HuH-7.5 (cell line): ENCODE results near the gene ZNF862.
"Not testable (repeated sequence)": the region's sequence is repeated elsewhere in the genome, so short reads cannot be mapped to it uniquely, and the experiment has no call there.

ENCODE experiments used
- DNase-seq: peaks from one replicate; pipeline ENCODE4 v3.0.0; 2011; ENCODE audit warnings: low spot score

Gene ZNF862

DNA sequence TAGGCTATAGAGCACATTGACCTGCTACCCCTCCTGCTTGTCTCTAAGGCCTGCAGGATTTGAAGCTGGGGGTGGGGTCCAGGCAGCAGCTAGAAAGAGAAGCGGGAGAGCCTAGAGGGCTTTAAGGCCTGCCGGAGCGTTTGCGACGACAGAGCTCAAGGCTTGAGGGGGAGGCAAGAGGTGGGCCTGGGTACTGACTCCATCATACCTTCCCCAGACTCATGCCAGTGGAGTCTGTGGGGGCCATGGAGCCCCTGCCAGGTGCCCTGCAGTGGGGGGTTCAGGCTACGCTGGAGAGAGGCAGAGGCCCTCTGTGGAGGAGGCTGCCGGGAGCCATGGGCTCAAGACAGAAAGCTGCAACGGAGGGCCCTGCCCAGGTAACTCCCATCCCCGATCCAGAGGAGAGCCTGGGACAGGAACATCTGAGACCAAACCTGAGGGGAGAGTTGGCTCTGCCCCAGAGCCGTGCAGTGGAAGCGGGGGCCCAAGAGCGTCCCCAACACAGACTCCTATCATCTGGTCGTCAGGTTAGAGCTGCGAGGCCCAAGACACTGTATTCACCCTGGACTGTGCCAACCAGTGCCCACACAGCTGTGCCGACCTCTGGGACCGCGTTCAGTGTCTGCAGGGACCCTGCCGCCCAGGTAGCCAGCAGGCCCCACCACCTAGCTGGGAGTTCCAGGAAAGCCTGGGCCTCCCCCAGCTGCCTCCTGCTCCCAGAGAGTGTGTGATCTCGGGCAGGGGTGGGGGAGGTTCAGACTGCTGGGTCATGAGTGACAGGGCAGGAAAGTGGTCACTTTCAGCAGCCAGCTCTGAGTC is 13.2 kb upstream of the ZNF862 start:
- no peak for DNase-seq

DNA sequence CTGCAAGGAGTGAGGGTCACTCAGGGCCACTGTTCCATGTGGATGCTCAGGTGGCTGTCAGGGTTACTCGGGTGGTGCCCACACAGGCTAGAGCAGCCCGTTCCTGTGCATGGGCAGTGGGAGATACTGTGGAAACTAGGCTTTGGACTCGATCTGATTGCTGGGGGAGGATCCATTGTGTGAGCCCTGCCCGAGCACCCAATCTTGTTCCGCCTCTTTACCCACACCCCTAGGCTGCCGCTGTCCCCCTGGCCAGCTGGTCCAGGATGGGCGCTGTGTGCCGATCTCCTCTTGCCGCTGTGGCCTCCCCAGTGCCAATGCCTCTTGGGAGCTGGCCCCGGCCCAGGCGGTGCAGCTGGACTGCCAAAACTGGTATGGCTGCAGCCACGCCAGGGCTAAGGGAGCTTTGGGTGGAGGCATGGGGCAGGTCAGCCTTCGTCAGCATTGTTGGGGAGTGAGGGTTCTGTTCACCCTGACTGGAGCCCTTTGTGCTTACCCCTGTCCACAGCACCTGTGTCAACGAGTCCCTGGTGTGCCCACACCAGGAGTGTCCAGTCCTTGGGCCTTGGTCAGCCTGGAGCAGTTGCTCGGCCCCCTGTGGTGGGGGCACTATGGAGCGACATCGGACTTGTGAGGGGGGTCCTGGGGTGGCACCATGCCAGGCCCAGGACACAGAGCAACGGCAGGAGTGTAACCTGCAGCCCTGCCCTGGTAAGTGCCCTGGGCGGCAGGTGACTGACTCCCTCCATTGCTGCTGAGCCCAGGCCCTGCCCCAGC is 12.4 kb upstream of the ZNF862 start:
- no peak for DNase-seq

DNA sequence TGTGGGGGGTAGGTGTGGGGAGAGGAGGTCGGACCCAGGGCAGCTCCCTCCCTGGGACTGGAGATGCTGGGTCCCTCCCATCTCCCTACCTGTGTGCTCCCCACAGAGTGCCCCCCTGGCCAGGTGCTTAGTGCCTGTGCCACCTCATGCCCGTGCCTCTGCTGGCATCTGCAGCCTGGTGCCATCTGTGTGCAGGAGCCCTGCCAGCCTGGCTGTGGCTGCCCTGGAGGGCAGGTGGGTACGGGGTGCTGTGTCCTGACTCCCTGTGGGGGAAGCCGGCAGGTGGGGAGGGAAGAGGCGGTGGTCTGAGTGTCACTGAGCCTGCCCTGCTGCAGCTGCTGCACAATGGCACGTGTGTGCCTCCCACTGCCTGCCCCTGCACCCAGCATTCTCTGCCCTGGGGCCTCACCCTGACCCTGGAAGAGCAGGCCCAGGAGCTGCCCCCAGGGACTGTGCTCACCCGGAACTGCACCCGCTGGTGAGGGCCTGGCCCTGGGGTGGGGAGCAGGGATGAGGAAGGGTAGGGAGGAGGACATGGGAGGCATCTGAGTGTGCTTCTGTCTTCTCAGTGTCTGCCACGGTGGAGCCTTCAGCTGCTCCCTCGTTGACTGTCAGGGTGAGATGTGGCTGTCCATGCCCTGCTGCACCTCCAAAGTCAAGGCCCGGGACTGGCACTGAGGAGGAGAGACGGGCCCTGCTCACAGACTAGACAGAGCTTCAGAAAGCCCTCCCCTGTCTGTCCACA is 11.7 kb upstream of the ZNF862 start:
- DNase-seq, result no peak

DNA sequence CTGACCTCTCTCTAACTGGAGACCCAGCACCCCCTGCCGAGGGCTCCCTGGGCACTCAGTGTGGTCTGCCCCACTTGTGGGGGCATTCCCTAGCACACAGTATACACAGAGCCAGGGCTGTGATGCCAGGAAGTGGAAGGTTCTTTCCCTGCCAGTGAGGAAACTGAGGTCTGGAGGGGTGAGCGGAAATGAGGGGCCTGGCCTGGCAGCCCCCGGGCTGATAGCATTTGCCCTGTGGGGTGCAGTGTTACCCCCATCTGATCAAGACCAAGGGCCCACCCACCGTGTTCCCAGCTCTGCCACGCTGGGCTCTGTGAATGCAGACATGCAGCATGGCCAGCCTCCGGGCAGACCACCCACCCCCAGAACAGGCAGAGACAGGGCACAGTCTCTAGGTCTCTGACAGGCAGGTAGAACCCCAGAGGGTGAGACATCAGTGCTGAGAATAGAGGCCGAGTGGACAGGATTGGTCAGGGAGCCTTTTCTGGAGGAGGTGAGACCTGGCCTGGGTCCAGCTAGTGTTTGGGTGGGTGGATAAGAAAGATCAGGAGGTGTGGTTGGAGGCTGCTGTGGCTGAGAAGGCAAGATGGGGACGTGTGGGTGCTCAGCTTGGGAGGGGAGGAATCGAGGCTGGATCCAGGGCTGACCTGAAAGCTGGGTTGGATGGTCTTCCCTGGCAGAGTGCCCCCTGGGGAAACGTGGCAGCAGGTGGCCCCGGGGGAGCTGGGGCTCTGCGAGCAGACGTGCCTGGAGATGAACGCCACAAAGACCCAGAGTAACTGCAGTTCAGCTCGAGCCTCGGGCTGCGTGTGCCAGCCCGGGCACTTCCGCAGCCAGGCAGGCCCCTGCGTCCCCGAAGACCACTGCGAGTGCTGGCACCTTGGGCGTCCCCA is 10.8 kb upstream of the ZNF862 start:
- DNase-seq, result no peak

DNA sequence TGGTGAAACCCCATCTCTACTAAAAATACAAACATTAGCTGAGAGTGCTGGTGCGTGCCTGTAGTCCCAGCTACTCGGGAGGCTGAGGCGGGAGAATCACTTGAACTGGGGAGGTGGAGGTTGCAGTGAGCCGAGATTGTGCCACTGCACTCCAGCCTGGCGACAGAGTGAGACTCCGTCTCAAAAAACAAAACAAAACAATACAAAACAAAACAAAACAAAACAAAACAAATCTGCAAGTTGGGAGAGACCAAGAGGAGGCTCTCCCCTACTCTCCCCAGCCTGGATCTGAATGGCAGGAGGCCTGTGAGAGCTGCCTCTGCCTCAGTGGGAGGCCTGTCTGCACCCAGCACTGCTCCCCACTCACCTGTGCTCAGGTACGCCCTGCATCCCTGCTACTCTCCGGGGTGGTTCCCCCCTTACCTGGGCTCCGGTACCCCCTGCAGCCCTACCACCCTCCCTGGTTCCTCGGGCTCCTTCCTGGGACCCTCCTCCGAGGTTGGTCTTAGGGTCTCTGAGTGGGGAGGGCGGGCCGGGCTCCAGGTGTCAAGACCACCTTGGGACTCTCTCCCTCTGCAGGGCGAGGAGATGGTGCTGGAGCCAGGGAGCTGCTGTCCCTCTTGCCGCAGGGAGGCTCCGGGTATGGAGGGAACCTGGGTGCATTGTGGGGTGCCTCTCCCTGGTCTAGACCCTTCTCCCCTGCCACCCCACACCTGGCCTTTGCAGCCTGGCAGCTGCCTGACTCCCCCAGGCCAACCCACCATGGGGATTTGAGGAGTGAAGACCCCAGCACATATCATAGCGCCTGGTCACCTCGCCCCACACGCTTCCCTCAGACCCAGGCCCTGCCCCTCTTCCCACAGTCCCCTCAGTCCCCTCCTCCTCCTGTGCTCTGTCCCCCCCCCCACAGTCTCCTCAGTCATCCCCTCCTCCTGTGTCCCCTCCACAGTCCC is 9.5 kb upstream of the ZNF862 start:
- DNase-seq, result no peak

DNA sequence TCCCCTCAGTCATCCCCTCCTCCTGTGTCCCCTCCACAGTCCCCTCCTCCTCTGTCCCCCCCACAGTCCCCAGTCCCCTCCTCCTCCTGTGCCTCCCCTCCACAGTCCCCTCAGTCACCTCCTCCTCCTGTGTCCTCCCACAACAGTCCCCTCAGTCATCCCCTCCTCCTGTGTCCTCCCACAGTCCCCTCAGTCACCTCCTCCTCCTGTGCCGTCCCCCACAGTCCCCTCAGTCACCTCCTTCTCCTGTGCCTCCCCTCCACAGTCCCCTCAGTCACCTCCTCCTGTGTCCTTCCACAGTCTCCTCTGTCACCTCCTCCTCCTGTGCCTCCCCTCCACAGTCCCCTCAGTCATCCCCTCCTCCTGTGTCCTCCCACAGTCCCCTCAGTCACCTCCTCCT is 7.6 kb upstream of the ZNF862 start:
- DNase-seq, result not testable (repeated sequence)

DNA sequence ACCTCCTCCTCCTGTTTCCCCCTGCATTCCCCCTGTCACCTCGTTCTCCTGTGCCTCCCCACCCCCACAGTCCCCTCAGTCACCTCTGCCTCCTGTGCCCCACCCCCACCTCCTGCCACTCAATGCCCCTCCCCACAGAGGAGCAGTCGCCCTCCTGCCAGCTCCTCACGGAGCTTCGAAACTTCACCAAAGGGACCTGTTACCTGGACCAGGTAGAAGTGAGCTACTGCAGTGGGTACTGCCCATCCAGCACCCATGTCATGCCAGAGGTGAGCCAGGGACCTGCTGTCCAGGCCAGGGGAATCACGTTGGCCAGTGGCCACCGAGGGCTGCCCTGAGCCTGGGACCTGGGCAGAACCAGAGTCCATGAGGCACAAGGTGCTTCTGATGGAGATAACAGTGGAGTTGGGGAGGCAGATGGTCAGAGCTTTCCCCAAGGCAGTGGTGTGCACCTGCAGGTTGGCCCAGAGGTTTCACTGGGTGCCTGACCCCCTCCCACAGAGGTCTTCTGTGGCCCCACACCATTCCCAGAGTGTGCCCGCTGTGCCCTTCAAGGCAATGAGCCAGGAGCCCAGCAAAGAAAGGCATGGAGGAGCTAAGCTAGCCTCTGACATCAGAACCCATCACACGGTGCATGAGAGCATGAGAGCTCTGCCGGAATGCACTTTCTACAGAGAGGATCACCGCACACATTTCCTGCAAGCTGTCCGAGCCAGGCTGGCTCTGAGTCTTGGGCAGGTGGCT is 7.0 kb upstream of the ZNF862 start:
- DNase-seq, result no peak

DNA sequence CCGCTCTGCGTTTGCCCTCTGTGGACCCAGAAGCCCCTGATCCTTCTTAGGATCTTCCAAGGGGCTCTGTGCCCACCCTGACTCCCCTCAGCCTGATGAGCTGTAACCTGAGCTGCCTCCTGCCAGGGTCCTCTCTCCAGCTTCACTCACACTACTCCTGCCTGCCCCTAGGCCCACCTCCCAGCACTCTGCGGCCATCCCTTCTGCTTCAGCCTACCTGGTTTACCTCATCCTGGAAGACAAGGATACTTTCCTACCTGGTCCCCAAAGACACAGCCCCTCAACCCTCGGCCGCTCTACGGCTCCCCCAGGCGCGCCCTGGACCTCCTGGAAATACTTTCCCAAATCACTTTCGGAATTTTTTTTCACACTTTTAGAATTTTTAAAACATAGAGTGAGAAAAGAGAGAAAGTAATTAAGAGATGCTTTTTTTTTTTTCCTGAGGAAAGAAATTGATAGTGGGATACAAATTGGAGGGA is 6.4 kb upstream of the ZNF862 start:
- DNase-seq, result no peak

DNA sequence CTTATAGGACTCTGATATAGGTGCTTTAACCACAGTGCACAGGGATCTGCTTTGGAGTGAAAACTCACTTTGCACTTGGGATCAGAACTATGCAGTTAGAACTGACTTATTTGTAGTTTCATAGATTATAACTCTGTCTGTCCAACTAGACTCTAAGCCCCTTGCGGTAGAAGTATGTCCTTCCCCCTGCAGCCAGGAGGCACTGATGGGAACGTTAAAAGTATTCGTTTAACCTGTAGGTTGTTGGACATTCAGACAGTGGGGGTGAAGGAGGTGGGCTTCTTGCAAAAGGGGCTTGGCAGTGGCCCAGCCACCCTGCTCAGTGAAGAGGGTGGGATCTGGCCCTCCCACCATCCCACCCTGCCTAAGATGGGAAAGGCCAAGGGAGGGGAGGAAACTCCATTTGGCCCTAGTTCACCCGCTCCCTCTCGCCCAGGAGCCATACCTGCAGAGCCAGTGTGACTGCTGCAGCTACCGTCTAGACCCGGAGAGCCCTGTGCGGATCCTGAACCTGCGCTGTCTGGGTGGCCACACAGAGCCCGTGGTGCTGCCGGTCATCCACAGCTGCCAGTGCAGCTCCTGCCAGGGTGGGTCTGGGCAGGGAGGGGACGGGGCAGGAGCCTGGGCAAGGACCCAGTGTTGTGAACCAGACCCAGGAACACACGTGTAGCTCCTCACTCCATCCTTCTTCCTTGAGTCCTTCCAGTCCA is 5.7 kb upstream of the ZNF862 start:
- no peak for DNase-seq

DNA sequence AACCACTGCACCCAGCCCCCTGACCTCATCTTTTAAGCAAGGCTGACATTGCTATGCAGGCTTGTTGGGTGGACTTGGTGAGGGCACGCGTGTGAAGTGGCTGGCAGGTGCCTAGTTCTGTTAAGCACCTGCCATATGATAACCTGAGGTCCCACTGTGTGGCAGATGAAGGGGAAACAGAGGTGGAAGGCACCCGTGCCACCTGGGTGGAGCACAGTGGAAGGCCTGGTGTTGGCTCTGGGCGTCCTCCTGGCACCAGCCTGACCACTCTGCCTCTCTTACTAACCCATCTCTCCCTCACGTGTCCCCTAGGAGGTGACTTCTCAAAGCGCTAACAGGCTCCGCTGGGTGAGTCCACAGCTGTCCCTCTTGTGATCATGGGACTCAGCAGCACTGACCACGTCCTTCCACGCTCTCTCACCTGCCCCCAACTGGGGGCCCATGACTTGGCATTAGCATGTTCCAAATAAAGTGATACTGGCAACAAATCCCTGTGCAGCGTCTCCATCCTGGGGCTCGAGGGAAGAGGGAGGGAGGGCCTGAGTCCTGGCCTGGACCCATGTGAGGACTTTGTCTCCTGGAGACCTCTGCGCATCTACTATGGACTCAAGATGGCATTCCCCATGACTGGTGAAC is 4.6 kb upstream of the ZNF862 start:
- no peak for DNase-seq

DNA sequence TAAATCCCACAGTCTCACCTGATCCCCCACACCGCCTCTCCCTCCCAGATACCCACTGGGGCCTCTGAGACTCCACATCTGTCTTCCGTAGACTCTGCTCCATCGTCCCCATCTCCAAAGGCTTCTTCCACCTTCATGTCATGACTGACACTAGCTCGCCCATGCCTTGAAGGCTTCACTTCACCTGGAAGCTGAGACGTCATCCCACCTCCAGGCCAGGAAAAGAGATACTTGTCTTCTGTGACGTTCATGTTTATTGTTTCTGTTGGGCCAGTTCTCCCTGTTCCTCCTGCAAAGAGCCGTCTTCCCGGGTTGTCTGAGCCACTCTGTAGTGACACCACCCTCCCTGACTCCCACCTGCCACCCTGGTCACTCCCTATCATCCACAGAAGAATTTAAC is 3.6 kb upstream of the ZNF862 start:
- DNase-seq, result no peak

DNA sequence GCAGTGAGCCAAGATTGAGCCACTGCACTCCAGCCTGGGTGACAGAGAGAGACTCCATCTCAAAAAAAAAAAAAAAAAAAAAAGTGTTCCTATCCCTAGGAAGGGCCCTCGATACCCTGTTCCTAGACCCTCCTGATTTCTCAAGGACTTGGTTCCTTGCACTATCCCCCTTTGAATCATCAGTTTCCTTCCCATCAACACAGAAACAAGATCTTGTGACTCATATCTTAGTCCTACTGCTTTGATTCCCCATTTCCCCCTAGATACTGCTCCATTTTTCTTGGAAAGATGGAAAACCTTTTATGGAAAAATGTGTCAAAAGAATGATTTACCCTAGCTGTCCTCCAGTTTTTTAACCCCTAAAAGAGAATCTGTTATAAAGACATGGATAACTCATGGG is 1.7 kb upstream of the ZNF862 start:
- no peak for DNase-seq

DNA sequence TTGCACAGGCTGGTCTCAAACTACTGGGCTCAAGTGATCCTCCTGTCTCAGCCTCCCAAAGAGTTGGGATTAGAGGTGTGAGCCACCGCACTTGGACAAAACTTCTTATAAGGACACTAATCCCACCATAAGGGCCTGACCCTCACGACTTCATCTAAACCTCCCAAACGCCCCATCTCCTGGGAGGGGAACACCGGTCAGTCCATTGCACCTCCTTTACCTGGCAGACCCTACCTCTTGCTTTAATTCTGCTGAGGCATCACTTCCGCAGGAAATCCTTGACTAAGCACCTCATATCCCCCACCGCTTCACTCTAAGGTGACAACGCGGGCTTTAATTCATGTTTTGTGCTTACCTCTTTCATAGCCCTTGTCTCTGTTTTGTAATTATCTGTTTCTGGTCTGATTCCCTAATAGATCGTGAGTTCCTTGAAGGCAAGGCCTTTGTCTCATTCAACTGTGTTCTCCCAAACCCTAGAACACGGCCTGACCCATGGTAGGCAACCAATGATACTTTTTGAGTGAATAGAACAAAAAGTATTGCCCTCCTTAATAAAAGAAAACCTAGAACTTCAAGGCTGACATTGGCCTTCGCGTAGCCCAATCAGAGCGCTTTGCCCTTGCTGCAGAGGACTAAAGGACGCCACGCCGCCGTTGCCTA is 481 bp upstream of the ZNF862 start:
- no peak for DNase-seq

DNA sequence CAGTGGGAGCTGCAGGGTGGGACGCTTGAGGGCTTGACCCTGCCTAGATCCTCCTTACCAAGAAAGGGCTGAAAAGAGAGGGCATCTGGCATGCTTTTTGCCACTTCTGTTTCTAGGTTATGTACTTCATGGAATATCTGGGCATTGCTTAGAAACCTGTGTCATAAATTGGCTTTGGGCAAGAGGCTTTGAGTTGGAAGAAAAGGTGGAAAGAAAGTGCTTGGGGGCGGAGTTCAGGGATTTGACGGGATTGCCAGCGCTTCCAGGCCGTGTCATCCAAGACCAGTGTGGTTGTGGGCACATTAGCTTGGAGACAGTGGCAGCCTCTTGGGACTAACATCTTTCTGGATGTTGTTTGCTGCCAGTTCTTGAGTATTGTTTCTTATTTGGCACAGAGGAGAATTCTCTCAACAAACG is 825 bp downstream of the ZNF862 start:
- DNase-seq, result no peak

DNA sequence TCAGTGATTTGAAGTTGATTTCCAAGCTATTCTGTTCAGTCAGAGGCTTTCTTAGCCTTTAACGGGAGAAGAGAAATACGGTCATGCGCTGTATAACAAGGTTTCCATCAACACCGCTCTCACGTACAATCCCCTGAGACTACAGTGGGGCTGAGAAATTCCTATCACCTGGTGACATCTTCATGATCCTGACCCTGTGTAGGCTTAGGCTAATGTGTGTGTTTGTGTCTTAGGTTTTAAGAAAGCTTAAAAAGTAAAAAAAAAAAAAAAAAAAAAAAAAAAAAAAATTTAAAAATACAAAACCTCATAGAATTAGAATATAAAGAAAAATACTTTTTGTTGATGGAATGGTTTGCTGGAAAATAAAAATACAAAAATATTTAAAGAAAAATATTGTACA is 1.8 kb downstream of the ZNF862 start:
- no peak for DNase-seq

DNA sequence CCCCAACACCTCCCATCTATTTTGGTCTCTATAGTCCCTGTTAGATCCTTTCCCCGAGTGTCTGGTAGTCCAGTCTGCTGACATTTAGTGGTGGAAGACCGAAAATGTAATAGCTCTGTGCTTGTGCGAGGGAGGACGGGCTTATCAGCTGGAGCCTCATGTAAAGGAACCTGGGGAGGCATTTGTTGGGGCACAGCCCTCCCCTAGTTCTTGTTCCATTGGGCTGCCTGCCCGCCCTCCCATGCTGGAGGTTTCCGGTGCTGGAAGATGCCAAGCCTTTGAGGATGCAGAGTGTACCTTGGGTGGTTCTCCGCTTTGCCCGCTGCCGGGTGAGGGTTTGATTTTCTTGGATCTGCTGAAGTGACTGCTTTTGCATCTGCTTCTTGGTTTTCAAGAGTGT is 5.4 kb downstream of the ZNF862 start:
- DNase-seq, result no peak

DNA sequence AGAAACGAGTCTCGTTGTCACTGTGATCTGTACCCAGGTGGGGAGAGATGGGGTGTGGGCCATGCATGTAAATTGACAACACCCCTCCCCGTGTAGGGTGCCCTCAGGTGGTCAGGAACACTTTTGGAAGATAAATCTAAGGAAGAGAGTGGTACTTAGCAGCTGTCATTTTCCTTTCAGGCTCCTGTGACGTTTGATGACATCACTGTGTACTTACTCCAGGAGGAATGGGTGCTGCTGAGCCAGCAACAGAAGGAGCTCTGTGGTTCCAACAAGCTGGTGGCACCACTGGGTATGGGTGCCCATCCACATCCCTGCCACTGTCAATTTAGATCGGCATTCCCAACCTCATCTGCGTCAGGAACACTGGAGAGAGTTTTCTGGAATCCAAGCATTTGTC is 6.3 kb downstream of the ZNF862 start:
- no peak for DNase-seq
